Activated naive CD8-positive, alpha-beta T cell treated with anti-CD3 and anti-CD28 coated beads, Interleukin-2, amount 50 U/mL, for 24 hours (primary cell): ENCODE measurements around the gene MMUT.
A peak's percentile ranks its signal among the peaks of the same experiment; 100 is the strongest.

Source experiments
- ATAC-seq: fragments of 150-1000 bp; cut with Tn5 transposase; one replicate; pipeline ENCODE4 v1.10.0; 2021
- DNase-seq: peaks from one replicate; pipeline ENCODE4 v3.0.0; 2021
- H3K27ac Mint-ChIP-seq: one replicate; pipeline ENCODE4 v1.8.0; 2021; ENCODE audit warnings: mild to moderate bottlenecking, mixed read lengths
- H3K27me3 Mint-ChIP-seq: one replicate; pipeline ENCODE4 v1.8.0; 2021; ENCODE audit warnings: mixed read lengths
- H3K36me3 Mint-ChIP-seq: one replicate; pipeline ENCODE4 v1.8.0; 2021; ENCODE audit warnings: low read depth, mixed read lengths
- H3K4me1 Mint-ChIP-seq: one replicate; pipeline ENCODE4 v1.8.0; 2021; ENCODE audit warnings: mixed read lengths
- H3K4me3 Mint-ChIP-seq: one replicate; pipeline ENCODE4 v1.8.0; 2021; ENCODE audit warnings: mild to moderate bottlenecking, moderate library complexity, mixed read lengths
- H3K9me3 Mint-ChIP-seq: one replicate; pipeline ENCODE4 v1.8.0; 2021; ENCODE audit warnings: mixed read lengths

Gene MMUT

DNA sequence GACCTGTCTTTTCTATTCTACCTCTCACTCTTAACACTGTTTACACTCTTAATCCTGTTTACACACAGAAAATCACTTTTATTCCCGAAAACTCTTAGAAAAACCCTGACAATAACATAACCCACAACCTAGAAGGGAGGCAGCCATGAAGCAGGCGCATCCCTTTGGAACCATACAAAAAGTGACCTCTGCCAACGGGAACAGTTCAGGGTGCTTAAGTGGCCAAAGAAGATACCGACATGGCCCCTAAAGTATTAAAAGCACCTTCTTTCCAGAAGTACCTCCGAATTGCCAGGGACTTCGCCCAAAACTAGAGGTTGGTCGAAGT lies 490 bp downstream of the MMUT start:
- Mint-ChIP-seq H3K36me3 (peaks cover 5% of the 10 kb centered on the region), H3K4me1 (peaks cover 39% of the 10 kb centered on the region), H3K27ac (peak overlapping the region; percentile 86), H3K27me3 (no peaks in the 10 kb centered on the region), H3K4me3 (peak overlapping the region; percentile 91), H3K9me3 (no peaks in the 10 kb centered on the region)
- ATAC-seq (no peak), DNase-seq (peak; percentile 5)

DNA sequence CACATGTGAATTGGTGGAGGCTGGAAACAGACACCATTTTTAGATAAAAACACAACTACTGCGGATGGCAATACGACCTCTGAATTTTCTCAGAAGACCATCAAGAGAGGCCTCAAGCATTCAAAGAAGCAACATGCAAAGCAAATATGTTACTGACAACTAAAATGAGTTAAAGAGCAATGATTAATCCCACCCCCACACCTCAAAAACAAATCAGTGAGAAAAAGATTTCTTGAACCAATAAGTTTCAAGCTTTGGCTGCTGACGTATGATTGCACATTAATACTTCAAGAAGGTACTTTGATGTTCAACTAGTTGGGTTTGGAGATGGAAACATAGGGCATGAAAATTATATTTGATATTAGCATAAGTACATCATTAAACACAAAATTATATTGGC lies 982 bp downstream of the MMUT start:
- Mint-ChIP-seq H3K4me1 (peaks cover 39% of the 10 kb centered on the region), H3K9me3 (no peaks in the 10 kb centered on the region), H3K4me3 (peak overlapping the region; percentile 91), H3K36me3 (peaks cover 6% of the 10 kb centered on the region), H3K27me3 (no peaks in the 10 kb centered on the region), H3K27ac (peak overlapping the region; percentile 86)
- DNase-seq (no peak), ATAC-seq (no peak)

DNA sequence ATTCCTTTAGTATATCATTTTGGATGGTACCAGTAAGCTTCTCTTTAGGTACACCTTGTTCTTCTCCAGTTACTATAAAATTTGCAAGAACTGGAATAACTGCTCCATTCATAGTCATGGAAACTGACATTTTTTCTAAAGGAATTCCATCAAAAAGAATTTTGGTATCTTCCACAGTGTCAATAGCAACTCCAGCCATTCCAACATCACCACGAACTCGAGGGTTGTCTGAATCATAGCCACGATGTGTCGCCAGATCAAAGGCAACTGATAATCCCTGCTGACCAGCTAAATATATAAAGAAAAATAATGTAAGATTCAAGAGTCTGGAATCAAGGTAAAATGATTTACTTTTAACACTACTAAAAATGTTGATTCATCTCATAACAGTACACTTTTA lies 5.3 kb downstream of the MMUT start:
- no peak overlapping the region for H3K4me3 Mint-ChIP-seq
- H3K9me3 Mint-ChIP-seq: no peaks in the 10 kb centered on the region
- H3K36me3 Mint-ChIP-seq: peaks cover 9% of the 10 kb centered on the region
- peaks cover 17% of the 10 kb centered on the region for H3K4me1 Mint-ChIP-seq
- H3K27me3 Mint-ChIP-seq: no peaks in the 10 kb centered on the region
- no peak for DNase-seq
- no peak for ATAC-seq
- no peak overlapping the region for H3K27ac Mint-ChIP-seq

DNA sequence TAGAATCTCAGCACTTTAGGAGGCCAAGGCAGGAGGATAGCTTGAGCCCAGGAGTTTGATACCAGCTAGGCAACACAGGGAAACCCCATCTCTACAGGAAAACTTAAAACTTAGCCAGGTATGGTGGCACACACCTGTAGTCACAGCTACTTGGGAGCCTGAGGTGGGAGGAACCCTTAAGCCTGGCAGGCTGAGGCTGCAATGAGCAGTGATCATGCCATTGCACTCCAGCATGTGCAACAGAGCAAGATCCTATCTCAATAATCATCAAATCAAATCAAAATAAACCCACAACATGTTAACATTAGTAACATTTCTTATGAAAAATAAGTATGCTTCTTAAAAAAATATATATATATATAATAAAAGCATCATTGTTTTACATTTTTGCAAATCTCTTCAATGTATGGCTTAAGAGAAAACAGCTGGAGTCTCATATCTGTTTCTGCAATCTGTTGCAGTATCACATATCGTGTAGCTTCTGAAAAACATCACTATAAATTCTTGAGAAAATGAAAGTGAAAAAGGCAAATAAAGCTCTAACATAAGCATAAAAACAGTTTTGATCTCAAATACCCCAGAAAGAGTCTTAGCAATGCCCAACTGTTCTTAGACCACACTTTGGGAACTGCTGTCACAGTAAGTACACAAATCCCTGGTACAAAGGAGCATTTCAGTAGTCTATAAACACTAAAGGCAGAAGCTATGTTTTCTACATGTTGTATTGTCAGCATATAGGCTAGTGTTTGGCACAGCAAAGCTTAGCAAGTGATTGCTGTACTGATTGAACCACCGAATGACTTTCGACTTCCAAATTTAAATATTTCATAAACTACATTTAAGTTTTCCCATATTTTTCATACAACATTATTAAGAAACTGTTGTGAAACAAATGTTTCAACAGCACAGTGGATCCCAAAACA lies 8.0 kb downstream of the MMUT start:
- H3K27me3 Mint-ChIP-seq: no peaks in the 10 kb centered on the region
- no peak overlapping the region for H3K4me3 Mint-ChIP-seq
- H3K36me3 Mint-ChIP-seq: peaks cover 20% of the 10 kb centered on the region
- ATAC-seq (no peak), DNase-seq (no peak)
- no peaks in the 10 kb centered on the region for H3K4me1 Mint-ChIP-seq
- no peaks in the 10 kb centered on the region for H3K9me3 Mint-ChIP-seq
- no peak overlapping the region for H3K27ac Mint-ChIP-seq

DNA sequence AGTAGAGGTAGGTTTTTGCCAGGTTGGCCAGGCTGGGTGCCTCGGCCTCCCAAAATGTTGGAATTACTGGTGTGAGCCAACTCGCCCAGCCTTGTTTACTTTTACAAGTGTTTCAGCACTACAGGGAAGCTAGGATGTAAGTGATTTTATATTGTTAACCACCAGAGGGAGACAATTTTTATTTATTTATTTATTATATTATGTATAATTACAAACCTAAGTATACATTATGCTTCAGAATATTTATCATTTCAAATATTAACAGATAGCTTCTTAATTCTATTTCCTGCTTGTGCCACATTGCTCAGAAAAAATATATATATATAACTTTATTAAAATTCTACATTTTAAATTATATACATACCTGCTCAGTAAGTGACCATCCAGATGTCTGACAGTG lies 9.8 kb downstream of the MMUT start:
- Mint-ChIP-seq H3K4me3 (no peak overlapping the region), H3K27ac (no peak overlapping the region), H3K4me1 (no peaks in the 10 kb centered on the region), H3K9me3 (no peaks in the 10 kb centered on the region), H3K36me3 (peaks cover 24% of the 10 kb centered on the region), H3K27me3 (no peaks in the 10 kb centered on the region)
- ATAC-seq (no peak), DNase-seq (no peak)

DNA sequence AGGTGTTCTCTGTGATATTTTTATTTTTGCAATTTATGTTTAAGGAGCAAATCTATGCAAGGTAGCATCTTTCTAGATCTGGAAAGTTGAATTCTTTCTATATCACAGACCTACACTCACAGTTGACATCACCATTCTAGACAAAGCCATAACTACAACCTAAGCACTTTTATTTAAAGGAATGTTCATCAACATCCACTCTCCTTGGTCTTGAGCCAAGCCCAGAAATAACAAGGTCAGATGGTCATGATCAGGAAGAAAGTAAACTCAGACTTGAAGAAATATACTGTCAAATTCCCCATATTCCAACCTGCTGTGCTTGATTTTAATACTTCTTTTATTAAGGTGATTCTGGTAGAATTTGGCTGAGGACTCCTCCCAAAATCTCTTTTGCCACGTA lies 32.2 kb downstream of the MMUT start:
- no peaks in the 10 kb centered on the region for H3K9me3 Mint-ChIP-seq
- DNase-seq: no peak
- no peak overlapping the region for H3K27ac Mint-ChIP-seq
- no peaks in the 10 kb centered on the region for H3K4me1 Mint-ChIP-seq
- H3K4me3 Mint-ChIP-seq: no peak overlapping the region
- no peak for ATAC-seq
- H3K36me3 Mint-ChIP-seq: peaks cover 21% of the 10 kb centered on the region
- no peaks in the 10 kb centered on the region for H3K27me3 Mint-ChIP-seq

DNA sequence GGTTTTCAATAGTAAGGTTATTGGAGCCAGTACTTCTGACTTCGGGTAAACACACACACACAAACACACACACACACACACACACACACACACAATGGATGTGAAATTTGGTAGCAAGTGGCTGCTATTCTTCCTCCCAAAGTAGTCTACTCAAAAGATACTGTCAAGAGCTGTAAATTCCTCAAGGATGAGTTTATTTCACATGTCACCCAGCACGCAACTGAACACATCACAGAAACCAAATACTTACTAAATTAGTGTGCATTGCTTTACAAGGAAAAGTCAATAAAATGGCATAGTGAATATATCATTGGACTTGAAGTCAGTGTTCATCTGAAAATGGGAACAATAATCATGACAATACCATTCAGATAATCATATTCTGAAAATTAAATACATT lies 32.9 kb downstream of the MMUT start:
- ATAC-seq (no peak), DNase-seq (no peak)
- no peak overlapping the region for H3K27ac Mint-ChIP-seq
- H3K4me1 Mint-ChIP-seq: no peaks in the 10 kb centered on the region
- H3K9me3 Mint-ChIP-seq: no peaks in the 10 kb centered on the region
- no peak overlapping the region for H3K4me3 Mint-ChIP-seq
- H3K27me3 Mint-ChIP-seq: no peaks in the 10 kb centered on the region
- peaks cover 14% of the 10 kb centered on the region for H3K36me3 Mint-ChIP-seq

DNA sequence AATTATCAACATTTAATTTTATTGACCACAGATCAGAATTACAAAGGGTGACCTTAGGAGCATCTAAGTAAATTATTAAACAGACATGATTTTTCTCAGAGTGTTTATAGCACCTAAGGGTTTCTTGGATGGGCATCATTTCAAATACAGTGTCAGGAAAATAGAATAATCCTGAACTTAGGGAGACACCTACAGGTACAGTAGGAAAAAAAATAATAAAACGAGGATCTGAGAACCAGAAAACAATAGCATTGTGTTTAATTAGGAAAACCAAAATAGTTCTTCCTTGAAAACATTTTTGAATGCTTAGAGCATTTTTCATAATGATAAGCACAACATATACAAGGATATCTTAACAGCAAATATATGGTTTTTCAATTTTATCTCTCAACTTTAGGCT lies 39.2 kb downstream of the MMUT start:
- ATAC-seq: no peak
- Mint-ChIP-seq H3K4me1 (no peaks in the 10 kb centered on the region), H3K9me3 (no peaks in the 10 kb centered on the region), H3K36me3 (peaks cover under 1% of the 10 kb centered on the region), H3K27ac (no peak overlapping the region), H3K27me3 (peaks cover 3% of the 10 kb centered on the region), H3K4me3 (no peak overlapping the region)
- DNase-seq: no peak

DNA sequence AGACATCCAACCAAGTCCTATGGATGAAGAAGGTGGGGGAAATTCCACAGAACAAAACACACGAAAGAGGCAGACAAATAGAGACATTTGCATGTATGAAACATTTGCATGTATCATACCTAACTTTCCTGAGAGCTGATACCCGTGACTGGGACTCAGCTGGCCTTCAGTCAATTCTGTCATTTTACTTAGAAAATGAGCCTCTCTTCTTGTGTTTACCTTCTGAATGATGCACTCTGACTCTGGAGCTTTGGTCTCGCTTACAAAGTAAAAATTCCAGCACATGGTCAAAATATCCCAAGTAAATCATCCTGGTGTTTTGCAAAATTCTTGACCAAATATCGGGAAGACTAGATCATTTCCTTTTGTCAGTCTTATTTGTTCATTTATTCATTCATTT lies 46.9 kb downstream of the MMUT start:
- Mint-ChIP-seq H3K4me3 (no peak overlapping the region), H3K27ac (no peak overlapping the region), H3K4me1 (no peaks in the 10 kb centered on the region), H3K36me3 (no peaks in the 10 kb centered on the region), H3K9me3 (no peaks in the 10 kb centered on the region), H3K27me3 (peaks cover 13% of the 10 kb centered on the region)
- no peak for DNase-seq
- ATAC-seq: no peak

DNA sequence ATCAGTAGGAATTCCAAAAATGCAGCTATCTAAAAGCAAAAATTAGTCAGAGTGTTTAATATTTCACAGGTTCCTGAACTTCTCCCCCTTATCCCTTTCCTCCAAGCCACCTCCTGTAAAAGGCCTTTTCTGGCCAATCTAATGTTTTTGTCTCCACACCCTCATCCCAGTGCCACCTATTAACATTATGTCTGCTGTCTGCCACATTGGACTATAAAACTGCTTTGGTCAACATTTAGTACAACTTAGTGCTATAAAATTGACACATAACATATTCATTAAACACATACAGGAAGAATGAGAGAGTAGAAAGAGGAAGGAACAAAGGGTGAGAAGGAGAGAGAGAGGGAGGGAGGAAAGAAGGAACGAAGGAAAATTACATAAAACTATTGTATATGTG lies 47.7 kb downstream of the MMUT start:
- H3K9me3 Mint-ChIP-seq: no peaks in the 10 kb centered on the region
- ATAC-seq (no peak), DNase-seq (no peak)
- no peaks in the 10 kb centered on the region for H3K4me1 Mint-ChIP-seq
- H3K4me3 Mint-ChIP-seq: no peak overlapping the region
- no peaks in the 10 kb centered on the region for H3K36me3 Mint-ChIP-seq
- peaks cover 13% of the 10 kb centered on the region for H3K27me3 Mint-ChIP-seq
- no peak overlapping the region for H3K27ac Mint-ChIP-seq

DNA sequence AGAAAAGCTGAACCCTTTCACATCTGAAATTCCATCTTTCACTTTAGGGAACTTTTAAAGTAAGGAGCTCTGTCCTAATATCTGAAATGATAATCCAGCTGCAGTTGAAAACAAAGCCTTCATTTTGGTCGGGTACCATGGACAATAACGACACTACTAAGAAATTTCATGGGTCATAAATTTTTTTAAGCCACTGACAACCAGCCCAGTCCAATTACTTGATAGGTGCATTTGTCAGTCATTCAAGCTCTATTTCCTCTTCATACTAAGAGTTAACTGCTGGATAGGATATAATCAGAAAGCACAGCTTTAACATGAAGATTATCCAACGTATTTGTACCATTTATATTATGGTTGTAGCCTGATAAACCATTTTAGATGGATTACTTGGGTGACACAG lies 52.5 kb downstream of the MMUT start:
- no peaks in the 10 kb centered on the region for H3K4me1 Mint-ChIP-seq
- H3K36me3 Mint-ChIP-seq: no peaks in the 10 kb centered on the region
- ATAC-seq (no peak), DNase-seq (no peak)
- H3K27me3 Mint-ChIP-seq: peaks cover 15% of the 10 kb centered on the region
- no peak overlapping the region for H3K27ac Mint-ChIP-seq
- no peaks in the 10 kb centered on the region for H3K9me3 Mint-ChIP-seq
- H3K4me3 Mint-ChIP-seq: no peak overlapping the region

DNA sequence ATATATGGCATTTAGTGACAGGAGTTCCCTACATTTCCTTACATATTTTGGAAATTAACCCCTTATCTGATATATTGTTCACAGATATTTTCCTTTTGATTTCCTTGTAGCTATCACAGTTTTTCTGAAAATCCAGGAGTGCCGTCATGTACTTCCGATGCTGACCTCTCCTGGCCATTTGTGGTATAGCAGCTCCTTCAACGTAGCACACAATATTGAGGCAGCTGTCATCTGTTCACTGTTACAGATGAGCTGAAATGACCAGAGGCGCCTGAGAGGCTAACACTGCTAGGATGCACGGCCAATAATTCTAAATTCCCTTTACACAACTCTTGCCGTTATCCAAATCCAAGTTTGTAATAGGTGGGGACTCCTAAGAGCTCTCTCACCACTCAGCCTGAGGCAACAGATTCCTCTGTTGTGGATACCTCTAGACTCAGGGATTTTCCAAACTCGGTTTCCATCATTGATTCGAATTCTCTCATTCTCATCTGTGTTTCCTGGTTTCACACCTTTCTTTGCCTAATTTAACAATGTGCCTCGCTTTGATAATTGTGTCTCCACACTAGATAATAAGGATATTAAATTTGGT lies 53.0 kb downstream of the MMUT start:
- Mint-ChIP-seq H3K4me1 (no peaks in the 10 kb centered on the region), H3K36me3 (no peaks in the 10 kb centered on the region), H3K4me3 (no peak overlapping the region), H3K9me3 (no peaks in the 10 kb centered on the region), H3K27ac (no peak overlapping the region), H3K27me3 (peaks cover 15% of the 10 kb centered on the region)
- ATAC-seq: peak; percentile 52
- DNase-seq: peak; percentile 62

DNA sequence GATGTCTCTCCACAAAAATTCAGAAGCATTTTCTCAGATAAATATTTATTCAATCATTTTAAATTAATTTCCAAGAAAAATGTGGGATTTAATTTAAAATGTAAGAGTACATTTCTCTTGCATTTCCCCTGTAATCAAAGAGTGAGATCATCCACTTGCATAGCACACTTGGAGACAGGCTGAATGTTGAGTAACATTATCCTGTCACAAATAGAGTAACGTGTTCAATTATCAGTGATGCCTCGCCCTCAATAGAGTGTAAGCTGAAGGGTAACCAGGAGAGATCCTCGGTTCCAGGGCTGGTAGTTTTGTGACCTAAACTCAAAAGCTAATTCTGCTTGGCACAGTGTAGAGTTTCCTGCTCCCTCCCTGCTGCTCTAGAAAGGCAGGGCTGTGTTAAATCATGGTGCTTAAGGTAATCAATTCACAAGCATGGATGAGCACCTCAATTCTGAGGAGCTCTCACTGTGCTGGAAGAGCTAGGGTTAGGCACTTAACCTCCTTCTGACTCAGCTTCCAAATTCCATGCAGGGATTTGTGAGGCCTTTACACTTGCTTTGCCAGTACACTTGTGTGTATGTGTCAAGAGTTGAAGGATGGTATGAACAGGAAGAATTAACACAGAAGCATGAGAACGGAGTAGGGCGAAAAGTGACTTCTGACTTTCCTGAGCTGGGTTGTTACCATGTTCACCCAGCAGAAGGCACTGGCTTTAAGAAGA lies 56.6 kb downstream of the MMUT start:
- no peak overlapping the region for H3K27ac Mint-ChIP-seq
- H3K4me3 Mint-ChIP-seq: no peak overlapping the region
- no peaks in the 10 kb centered on the region for H3K4me1 Mint-ChIP-seq
- no peaks in the 10 kb centered on the region for H3K9me3 Mint-ChIP-seq
- H3K36me3 Mint-ChIP-seq: no peaks in the 10 kb centered on the region
- no peak for DNase-seq
- peaks cover 13% of the 10 kb centered on the region for H3K27me3 Mint-ChIP-seq
- no peak for ATAC-seq

DNA sequence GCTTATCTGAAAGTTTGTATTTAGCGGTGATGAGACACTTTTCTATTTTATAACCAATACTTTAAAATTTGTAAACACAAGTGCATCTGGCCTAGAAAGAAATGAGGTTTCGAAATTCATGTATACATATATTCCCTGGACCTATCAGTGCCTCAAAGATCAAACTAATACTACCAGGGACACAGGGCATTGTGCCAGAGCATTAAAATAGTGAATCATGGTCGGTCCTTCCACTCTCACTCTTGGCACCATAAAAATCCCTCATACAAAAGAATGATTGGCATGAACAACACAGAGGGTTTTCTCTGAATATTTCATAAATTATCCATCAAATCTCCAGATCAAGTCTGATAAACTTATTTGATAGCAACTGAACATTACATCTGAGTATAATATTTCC lies 62.0 kb downstream of the MMUT start:
- H3K4me1 Mint-ChIP-seq: no peaks in the 10 kb centered on the region
- no peaks in the 10 kb centered on the region for H3K36me3 Mint-ChIP-seq
- ATAC-seq (no peak), DNase-seq (no peak)
- H3K9me3 Mint-ChIP-seq: no peaks in the 10 kb centered on the region
- no peak overlapping the region for H3K4me3 Mint-ChIP-seq
- H3K27me3 Mint-ChIP-seq: peaks cover 10% of the 10 kb centered on the region
- H3K27ac Mint-ChIP-seq: no peak overlapping the region
